ENCODE results near the gene TREML2. TPM values are rescaled to one million over a fixed set of nuclear protein-coding genes. Genes with fewer than 3 reads are reported as not detected.

The TREML2 gene
- total and polyA plus RNA-seq, 8 donors, result 0.16 to 3.2 (median 0.27) TPM

- ATAC-seq, result no peak
- H3K27me3 ChIP-seq, result peaks cover 0 to 13% of the 10 kb centered on the region in 2 donors
- no peak overlapping the region for H3K4me3 ChIP-seq
- no peak for DNase-seq
- no peak for TF ChIP-seq CTCF (IDR thresholded peaks at IDR 0.05)
- H3K4me1 ChIP-seq, result peaks cover 0 to 30% of the 10 kb centered on the region in 2 donors
- intact Hi-C loops (cut with DNase I), result no loop called here
- H3K9me3 ChIP-seq, result no peaks in the 10 kb centered on the region
- H3K36me3 ChIP-seq, result peaks cover 0 to 11% of the 10 kb centered on the region in 2 donors
- H3K27ac ChIP-seq, result peak overlapping the region in 1 of 2 donors; percentile 13
These were observed 3.7 kb downstream of the TREML2 start for GRCh38 chr6:41197234-41197633.

GRCh38 chr6:41194386-41194785, 6.6 kb downstream of the TREML2 start:
- DNase-seq (no peak), ATAC-seq (no peak)
- Histone ChIP-seq H3K27me3 (peaks cover 0 to 24% of the 10 kb centered on the region in 2 donors), H3K27ac (no peak overlapping the region), H3K4me1 (peaks cover 0 to 6% of the 10 kb centered on the region in 2 donors), H3K36me3 (peaks cover 0 to 11% of the 10 kb centered on the region in 2 donors), H3K9me3 (peaks cover 0 to 9% of the 10 kb centered on the region in 2 donors), H3K4me3 (no peak overlapping the region)
- TF ChIP-seq CTCF (IDR thresholded peaks at IDR 0.05), result no peak
- intact Hi-C loops (cut with DNase I), result no loop called here

- Histone ChIP-seq H3K27ac (no peak overlapping the region), H3K4me3 (no peak overlapping the region), H3K36me3 (peaks cover 0 to 11% of the 10 kb centered on the region in 2 donors), H3K4me1 (peaks cover 0 to 5% of the 10 kb centered on the region in 2 donors), H3K9me3 (peaks cover 0 to 12% of the 10 kb centered on the region in 2 donors), H3K27me3 (peaks cover 0 to 24% of the 10 kb centered on the region in 2 donors)
- no peak for TF ChIP-seq CTCF (IDR thresholded peaks at IDR 0.05)
- DNase-seq (no peak), ATAC-seq (no peak)
- intact Hi-C loops (cut with DNase I), result no loop called here
These were observed 7.1 kb downstream of the TREML2 start for GRCh38 chr6:41193884-41194283.

- no peak for ATAC-seq
These were observed 7.7 kb downstream of the TREML2 start for GRCh38 chr6:41193171-41193734.

More at GRCh38 chr6:41193171-41193734, 7.7 kb downstream of the TREML2 start:
- no peak for DNase-seq
- Histone ChIP-seq H3K4me3 (no peak overlapping the region), H3K27me3 (peaks cover 0 to 24% of the 10 kb centered on the region in 2 donors), H3K36me3 (peaks cover 0 to 11% of the 10 kb centered on the region in 2 donors), H3K27ac (no peak overlapping the region), H3K9me3 (peaks cover 0 to 12% of the 10 kb centered on the region in 2 donors), H3K4me1 (peaks cover 0 to 5% of the 10 kb centered on the region in 2 donors)
- intact Hi-C loops (cut with DNase I), result no loop called here
- no peak for TF ChIP-seq CTCF (IDR thresholded peaks at IDR 0.05)
